ENCODE results near the gene BORCS8.

DNA sequence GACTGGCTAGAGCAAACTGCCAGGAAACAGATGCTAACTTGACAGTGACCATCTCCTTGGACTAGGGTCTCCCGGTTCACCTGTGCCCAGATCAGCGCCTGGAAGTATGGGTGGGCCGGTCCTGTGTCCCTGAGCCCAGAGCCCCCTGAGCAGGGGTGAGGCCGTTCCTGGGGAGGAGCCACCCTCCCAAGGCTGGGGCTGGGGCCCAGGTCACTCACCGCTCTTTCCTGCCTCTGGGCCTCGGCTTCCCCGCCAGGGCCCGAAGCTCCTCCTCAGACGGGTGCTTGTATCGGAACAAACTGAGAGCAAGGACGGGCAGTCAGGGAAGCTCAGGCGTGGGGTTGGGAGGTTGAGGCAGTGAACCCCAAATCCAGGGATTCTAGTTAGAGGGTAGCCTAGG, 59.0 kb downstream of the BORCS8 start:
- TF ChIP-seq, protein P1, sequence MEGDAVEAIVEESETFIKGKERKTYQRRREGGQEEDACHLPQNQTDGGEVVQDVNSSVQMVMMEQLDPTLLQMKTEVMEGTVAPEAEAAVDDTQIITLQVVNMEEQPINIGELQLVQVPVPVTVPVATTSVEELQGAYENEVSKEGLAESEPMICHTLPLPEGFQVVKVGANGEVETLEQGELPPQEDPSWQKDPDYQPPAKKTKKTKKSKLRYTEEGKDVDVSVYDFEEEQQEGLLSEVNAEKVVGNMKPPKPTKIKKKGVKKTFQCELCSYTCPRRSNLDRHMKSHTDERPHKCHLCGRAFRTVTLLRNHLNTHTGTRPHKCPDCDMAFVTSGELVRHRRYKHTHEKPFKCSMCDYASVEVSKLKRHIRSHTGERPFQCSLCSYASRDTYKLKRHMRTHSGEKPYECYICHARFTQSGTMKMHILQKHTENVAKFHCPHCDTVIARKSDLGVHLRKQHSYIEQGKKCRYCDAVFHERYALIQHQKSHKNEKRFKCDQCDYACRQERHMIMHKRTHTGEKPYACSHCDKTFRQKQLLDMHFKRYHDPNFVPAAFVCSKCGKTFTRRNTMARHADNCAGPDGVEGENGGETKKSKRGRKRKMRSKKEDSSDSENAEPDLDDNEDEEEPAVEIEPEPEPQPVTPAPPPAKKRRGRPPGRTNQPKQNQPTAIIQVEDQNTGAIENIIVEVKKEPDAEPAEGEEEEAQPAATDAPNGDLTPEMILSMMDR (IDR thresholded peaks at IDR 0.05) = no peak
- TF ChIP-seq POLR2A (IDR thresholded peaks at IDR 0.05) = no peak
